Activated naive CD8-positive, alpha-beta T cell (primary cell): ENCODE data around the gene GLYATL1B.
"Not testable (repeated sequence)": the region's sequence is repeated elsewhere in the genome, so short reads cannot be mapped to it uniquely, and the experiment has no call there.

Experiments
- H3K27ac Mint-ChIP-seq: one replicate; pipeline ENCODE4 v1.8.0; 2021; ENCODE audit warnings: mixed read lengths
- H3K27me3 Mint-ChIP-seq: one replicate; pipeline ENCODE4 v1.8.0; 2021; ENCODE audit warnings: mixed read lengths
- H3K36me3 Mint-ChIP-seq: one replicate; pipeline ENCODE4 v1.8.0; 2021; ENCODE audit warnings: mixed read lengths
- H3K4me1 Mint-ChIP-seq: one replicate; pipeline ENCODE4 v1.8.0; 2021; ENCODE audit warnings: low read depth, mixed read lengths
- H3K4me3 Mint-ChIP-seq: one replicate; pipeline ENCODE4 v1.8.0; 2021; ENCODE audit warnings: mild to moderate bottlenecking, mixed read lengths
- H3K9me3 Mint-ChIP-seq: one replicate; pipeline ENCODE4 v1.8.0; 2021; ENCODE audit warnings: low read depth, mixed read lengths

GLYATL1B gene

DNA sequence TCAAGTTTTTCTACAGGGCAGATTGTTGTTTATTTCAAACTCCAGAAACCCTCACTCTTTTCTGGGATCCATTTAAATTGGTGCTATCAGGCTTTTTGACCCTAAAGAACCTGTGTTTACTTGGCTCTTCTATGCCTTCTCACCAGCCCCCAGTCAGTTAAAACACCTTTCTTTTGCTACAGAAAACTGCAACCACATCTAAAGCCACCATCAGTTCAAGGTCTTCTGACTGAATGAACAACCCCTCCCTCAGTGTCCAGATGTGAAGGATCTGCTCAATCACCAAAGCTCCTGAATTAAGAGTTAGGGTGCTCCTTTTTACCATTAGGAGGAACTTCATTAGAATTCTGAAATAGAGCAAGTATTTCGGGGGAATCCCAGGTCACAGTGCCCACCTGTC lies 7.0 kb upstream of the GLYATL1B start:
- Mint-ChIP-seq H3K9me3 (peaks cover 3% of the 10 kb centered on the region), H3K27me3 (peaks cover 16% of the 10 kb centered on the region), H3K27ac (no peak overlapping the region), H3K36me3 (peaks cover 7% of the 10 kb centered on the region), H3K4me3 (no peak overlapping the region), H3K4me1 (peaks cover 13% of the 10 kb centered on the region)

DNA sequence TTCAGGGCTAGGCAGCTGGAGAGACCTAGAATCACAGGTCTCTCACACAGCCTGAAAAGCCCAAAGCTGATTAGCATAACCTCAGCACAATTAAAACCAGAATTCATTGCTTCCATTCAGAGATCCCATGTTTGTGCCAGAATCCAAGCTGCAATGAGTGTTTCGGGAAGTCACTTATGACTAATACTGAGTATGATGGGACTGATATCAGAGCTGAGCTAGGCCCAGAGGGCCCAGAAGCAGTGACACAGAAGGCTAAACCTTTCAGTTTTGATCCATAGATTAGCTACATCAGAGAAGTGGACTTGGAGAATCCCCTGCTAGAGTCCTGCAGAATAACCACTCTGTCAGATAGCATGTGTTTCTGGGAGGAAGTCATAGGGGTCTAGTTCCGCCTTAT lies 5.7 kb upstream of the GLYATL1B start:
- H3K4me3 Mint-ChIP-seq, H3K27me3 Mint-ChIP-seq, H3K36me3 Mint-ChIP-seq, H3K9me3 Mint-ChIP-seq, H3K27ac Mint-ChIP-seq: not testable (repeated sequence)
- peaks cover 13% of the 10 kb centered on the region for H3K4me1 Mint-ChIP-seq

DNA sequence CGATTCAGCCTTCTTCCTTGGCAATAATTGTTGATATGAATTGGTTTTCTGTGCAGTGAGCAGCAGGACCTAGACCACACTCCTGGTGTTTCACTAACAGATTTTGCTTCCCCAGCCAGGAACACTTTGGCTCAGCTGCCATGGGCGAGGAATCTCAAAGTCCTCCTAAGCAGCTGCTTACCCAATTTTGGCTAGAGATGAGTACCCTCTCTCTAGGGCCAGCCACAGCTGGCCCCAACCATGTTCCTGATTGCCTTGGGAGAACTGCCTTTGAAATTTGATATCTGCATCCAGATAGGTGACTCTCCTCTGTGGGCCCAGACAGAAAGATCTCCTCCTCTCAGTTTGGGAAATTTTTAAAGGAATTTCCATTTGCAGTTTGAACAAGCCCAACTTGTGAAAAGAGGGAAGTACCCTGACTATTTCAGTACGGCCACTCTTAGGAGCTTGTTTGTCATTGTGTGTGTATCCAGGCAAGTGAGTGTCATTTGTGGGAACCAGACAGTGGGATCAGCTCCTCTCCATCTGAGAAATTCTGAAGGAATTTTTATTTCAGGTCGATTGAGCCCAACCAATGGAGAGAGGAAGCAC lies 4.6 kb upstream of the GLYATL1B start:
- H3K4me3 Mint-ChIP-seq, H3K27me3 Mint-ChIP-seq, H3K27ac Mint-ChIP-seq, H3K9me3 Mint-ChIP-seq, H3K36me3 Mint-ChIP-seq: not testable (repeated sequence)
- peaks cover 13% of the 10 kb centered on the region for H3K4me1 Mint-ChIP-seq

DNA sequence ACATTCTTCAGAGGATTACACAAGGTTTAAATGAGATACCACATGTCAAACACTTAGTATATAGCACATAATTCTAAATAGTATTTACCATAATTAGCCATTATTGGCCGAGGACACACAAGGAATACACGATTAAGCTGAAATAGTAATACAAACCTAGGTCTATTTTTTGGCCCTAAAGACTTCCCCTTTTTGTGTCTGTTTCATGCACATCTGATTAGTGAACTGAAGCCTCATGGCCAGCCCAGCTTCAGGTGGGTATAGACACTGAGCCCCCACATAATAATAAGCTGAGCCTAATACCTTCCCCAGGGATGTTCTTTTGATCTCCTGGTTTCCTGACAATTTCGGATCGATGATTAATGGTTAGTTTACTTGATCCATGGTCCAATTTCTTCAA lies 2.1 kb downstream of the GLYATL1B start:
- Mint-ChIP-seq H3K4me3 (no peak overlapping the region), H3K9me3 (no peaks in the 10 kb centered on the region), H3K27ac (no peak overlapping the region), H3K4me1 (no peaks in the 10 kb centered on the region), H3K27me3 (peaks cover 5% of the 10 kb centered on the region), H3K36me3 (no peaks in the 10 kb centered on the region)

DNA sequence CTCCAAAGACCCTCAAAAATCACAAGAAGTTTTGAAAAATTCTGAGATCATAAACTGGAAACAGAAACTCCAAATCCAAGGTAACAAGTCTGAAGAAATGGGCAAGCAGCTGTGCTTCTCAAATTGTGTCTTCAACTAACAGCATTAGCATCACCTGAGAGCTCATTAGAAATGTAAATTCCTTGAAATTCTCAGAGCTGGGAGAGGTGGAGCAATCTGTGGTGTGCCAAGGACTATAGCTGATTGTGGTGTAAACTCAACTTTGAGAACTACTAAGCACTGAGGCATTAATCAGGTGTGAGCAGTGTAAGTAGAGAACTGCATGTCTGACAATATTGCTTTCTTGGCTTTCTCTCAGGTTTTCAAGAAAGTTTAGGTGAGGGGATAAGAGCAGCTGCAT lies 7.5 kb downstream of the GLYATL1B start:
- H3K9me3 Mint-ChIP-seq, H3K36me3 Mint-ChIP-seq, H3K27ac Mint-ChIP-seq, H3K4me1 Mint-ChIP-seq, H3K27me3 Mint-ChIP-seq, H3K4me3 Mint-ChIP-seq: not testable (repeated sequence)

DNA sequence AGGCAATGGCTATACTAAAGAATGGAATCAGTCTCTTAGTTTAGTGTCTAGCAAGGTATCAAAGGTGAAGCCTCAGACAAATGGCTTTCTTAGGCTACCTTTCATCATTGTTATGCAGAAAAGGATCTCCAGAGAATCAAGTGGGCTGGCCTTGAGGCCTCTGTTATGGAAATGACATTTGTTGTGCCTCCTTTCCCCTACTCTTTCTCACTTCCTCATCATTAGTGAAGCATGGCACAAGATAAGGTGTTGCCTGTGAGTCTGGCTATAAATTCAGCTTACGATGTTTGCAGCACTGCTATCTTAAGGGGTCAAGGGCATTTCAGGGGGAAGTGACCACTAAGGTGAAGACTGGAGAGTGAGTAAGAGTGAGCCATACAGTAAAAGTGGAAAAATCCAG lies 9.1 kb downstream of the GLYATL1B start:
- H3K36me3 Mint-ChIP-seq, H3K27ac Mint-ChIP-seq, H3K4me1 Mint-ChIP-seq, H3K4me3 Mint-ChIP-seq, H3K9me3 Mint-ChIP-seq: not testable (repeated sequence)
- H3K27me3 Mint-ChIP-seq: peaks cover 12% of the 10 kb centered on the region

DNA sequence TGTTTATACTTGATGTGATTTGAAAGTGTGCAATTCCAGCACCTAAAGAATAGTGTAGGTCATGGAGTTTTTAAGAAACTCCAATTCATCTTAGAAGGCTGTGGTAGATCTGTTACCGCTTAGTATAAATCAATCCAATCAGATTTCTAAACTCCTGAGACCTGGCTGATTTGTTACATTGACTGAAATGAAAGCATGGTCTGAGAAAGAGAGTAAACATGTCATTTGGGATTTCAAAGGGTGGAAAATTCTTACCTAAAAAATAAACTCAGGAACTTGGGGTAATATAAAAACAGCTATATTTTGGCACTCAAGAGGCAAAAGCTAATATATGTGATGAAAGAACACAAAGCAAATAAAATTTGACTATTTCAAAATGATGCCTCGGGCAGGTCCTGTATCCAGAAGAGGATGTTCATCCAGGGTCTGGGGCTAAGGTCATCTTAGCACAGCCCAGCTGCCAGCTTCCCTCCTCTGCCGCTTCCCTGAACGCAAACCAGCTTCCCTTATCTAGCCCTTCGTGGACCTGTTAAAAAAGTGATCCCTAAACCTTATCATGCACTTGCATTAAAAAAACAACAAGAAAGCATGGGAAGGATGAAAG lies 10.0 kb downstream of the GLYATL1B start:
- H3K9me3 Mint-ChIP-seq, H3K4me1 Mint-ChIP-seq, H3K4me3 Mint-ChIP-seq, H3K27ac Mint-ChIP-seq, H3K36me3 Mint-ChIP-seq: not testable (repeated sequence)
- H3K27me3 Mint-ChIP-seq: peaks cover 14% of the 10 kb centered on the region

DNA sequence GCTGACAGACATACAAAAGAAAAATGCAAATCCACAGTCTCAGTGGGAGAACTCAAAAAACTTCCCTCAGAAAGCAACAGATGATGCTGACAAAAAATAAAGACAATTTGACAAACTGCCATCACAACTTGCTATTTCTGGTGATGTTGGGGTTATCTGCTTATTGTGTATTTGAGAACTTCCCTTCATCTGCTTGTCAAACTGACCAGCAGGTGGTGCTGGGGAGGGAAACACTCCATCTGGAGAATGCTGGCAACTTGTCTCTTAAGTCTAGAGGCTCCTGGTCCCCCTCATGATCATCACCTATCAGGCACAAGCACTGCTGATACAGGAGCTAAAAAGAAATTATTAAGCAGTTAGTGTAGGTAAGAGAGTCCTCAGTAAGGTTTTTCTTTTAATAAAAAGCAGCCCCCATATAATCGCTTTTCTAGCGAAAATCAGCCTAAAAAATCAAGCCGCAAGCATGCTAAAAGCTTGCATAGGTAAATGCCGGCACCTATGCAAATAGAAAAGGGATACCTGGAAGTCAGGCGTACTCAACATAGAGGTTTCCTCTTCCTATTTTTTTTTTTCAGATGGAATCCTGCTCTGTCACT lies 11.1 kb downstream of the GLYATL1B start:
- H3K9me3 Mint-ChIP-seq: no peaks in the 10 kb centered on the region
- H3K4me3 Mint-ChIP-seq: no peak overlapping the region
- H3K27ac Mint-ChIP-seq: no peak overlapping the region
- peaks cover 18% of the 10 kb centered on the region for H3K27me3 Mint-ChIP-seq
- no peaks in the 10 kb centered on the region for H3K36me3 Mint-ChIP-seq
- peaks cover 6% of the 10 kb centered on the region for H3K4me1 Mint-ChIP-seq

DNA sequence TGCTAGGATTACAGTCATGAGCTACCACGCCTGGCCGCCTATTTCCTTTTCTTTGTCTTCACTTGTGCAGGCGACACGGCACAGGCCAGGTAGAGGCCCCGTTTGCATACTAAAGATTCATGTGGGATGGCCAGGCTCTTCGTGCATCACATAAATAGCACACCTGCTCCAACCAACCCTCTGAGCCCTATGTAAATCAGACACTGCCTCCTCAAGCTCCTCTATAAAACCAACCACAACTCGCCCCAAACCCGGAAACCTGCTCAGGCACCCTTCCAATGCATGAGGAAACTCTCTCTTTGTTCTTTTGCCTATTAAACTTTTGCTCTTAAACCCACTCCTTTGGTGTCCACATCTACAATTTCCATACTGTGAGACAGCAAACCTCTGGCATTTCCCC lies 11.8 kb downstream of the GLYATL1B start:
- H3K27me3 Mint-ChIP-seq: peaks cover 19% of the 10 kb centered on the region
- H3K4me1 Mint-ChIP-seq, H3K4me3 Mint-ChIP-seq, H3K27ac Mint-ChIP-seq, H3K9me3 Mint-ChIP-seq, H3K36me3 Mint-ChIP-seq: not testable (repeated sequence)

DNA sequence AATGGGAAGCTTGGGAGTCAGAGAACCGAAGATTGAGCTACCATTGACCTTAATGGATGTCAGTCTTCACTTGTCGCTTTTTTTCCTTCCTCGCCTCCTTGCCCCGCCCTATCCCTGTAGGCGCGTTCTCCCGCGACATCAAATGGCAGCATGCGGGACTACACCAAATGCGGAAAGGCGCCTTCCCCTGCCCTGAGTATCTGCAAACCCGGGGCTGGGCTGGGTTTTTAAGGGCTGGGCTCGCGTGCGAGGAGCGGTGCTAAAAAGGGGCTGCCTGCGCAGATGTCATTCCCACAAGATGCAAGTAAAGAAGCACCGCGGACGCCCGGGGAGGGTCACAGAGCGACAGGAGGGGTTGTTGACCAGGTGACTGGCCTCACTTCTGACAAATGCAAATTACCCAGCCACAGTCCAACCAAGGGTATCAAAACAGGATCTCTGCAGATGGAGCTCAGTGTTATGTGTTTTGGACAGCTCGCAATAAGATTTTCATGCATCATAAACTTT lies 16.2 kb downstream of the GLYATL1B start:
- Mint-ChIP-seq H3K27me3 (peaks cover 37% of the 10 kb centered on the region), H3K4me3 (peak overlapping the region; percentile 82), H3K4me1 (peaks cover 24% of the 10 kb centered on the region), H3K27ac (no peak overlapping the region), H3K36me3 (no peaks in the 10 kb centered on the region), H3K9me3 (no peaks in the 10 kb centered on the region)

DNA sequence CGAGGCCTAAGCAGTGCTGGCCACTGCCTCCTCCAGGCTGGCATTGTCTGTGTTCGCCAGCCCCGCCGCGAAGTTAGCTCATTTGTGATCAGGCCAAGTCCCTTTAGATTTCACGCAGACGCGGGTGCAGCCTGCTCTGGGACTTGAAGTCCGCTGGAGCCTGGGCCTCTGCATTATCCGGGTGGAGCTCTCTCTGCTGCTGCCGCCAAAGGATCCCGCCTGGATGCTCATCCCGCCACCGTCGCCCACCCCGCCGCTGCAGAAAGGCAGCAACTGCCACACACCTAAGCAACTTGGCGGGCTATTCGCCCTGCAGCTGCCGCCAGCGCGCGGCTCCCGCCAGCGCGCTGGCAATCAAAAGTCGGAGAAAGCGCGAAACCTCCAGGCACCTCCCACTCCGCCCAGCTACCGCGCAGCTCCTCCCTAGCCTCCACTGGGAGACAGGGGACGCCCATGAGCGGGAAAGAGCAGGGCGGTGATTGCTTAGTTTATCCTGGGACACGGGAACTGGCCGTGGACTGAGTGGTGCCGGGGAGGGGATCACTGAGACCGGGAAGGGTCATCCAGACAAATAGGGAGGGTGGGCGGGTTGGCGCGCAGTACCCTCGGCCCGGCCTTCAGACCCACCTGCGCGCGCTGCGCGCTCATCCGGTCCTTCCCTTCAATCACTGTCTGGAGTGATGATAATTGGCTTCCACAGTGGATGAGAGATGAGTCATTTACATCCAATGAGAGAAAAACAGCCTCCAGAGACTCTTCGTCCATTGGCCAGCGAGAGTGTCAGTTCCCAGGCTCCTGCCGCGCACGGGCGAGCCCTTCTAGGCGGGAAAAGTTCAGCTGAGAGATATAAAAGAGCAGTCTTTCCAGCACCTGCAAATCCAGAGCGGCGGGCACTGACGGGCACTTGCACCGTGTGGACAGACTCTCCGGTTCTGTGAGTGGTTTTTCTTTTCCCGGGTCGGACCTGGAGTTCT lies 20.5 kb downstream of the GLYATL1B start, which contains the start of gene FAM111B:
FAM111B (plus strand) TSS at position 875 of the 974 bp plus-strand sequence. CDS start 2,389 bp downstream, outside the sequence.
- Mint-ChIP-seq H3K36me3 (no peaks in the 10 kb centered on the region), H3K27me3 (peaks cover 31% of the 10 kb centered on the region), H3K4me3 (peak within 1 kb of the TSS; percentile 83), H3K9me3 (no peaks in the 10 kb centered on the region), H3K27ac (no peak within 1 kb of the TSS), H3K4me1 (peaks cover 32% of the 10 kb centered on the region)

DNA sequence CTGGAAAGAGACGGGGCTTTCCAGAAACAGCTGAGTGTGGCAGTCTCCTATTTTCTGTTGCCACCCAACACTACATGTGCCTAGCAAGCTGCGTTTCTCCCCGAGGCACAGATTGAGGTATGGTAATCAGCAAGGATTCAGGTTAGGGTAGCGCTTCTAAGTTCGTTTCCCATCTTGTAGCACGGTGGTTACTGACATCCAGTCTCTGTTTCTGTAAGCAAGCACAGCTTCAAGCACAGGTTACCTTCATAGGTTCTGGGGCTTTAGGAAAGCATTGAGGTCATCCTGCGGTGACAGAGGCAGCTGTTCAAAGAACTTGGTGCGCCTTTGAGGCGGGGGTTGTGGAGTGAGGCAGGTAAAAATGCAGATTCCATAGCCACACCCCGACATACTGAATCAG lies 21.6 kb downstream of the GLYATL1B start:
- H3K36me3 Mint-ChIP-seq, H3K9me3 Mint-ChIP-seq, H3K27ac Mint-ChIP-seq: not testable (repeated sequence)
- Mint-ChIP-seq H3K27me3 (peaks cover 28% of the 10 kb centered on the region), H3K4me1 (peaks cover 25% of the 10 kb centered on the region), H3K4me3 (peak overlapping the region; percentile 83)

DNA sequence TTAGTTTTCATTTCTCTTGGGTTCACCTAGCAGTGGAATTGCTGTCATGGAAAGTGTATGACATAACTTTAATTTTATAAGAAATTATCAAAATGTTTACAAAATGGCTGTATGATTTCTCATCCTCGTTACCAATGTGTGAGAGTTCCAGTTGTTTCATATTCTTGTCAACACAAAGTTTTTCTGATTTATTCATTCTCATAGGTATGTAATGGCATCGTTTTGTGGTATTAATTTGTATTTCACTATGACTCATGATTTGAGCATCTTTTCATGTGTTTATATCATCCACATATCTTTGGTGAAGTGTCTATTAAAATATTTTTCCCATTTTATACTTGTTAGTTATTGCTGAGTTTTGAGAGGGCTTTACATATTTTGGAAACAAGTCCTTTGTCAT lies 26.4 kb downstream of the GLYATL1B start:
- H3K4me3 Mint-ChIP-seq: no peak overlapping the region
- peaks cover 4% of the 10 kb centered on the region for H3K27me3 Mint-ChIP-seq
- no peaks in the 10 kb centered on the region for H3K9me3 Mint-ChIP-seq
- H3K27ac Mint-ChIP-seq: no peak overlapping the region
- no peaks in the 10 kb centered on the region for H3K36me3 Mint-ChIP-seq
- peaks cover 8% of the 10 kb centered on the region for H3K4me1 Mint-ChIP-seq

DNA sequence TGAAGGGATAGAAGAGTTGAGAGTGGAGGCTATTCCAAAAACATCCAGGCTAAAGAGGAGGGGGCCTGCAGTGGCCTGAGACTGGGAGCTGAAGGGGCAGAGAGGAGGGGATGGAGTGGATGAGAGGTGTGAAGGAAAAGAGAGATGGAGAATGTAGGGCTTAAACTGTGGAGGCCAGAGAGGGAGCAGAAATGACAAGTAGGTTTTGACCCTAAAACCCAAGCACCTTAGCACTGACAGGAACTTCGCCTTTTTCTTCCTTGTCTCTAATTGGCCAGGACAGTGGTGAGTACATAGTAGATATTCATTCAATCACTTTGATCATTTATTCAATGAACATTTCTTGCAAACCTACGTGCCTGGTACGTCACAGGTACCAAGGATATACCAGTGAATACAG lies 28.2 kb downstream of the GLYATL1B start:
- Mint-ChIP-seq H3K9me3 (peaks cover 3% of the 10 kb centered on the region), H3K27me3 (no peaks in the 10 kb centered on the region), H3K4me1 (no peaks in the 10 kb centered on the region), H3K36me3 (peaks cover 7% of the 10 kb centered on the region), H3K4me3 (no peak overlapping the region), H3K27ac (no peak overlapping the region)

DNA sequence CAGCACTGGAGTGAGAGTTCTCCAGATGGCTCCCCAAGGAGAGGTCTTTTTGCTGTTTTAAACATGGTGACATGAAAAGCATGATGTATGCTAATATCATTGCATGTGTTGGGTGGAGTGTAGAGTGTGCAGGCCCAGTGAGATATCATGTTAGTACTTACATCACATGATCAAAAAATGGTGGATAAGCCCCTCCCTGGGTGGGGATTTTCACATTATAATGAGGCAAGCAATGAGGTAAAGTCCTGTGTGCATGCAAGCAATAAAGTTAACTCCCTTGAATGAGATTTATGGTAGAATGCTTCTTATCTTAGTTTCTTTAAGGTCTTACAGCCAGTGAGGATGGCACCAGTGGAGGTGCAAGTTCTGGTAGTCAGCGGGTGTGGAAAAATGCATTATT lies 29.4 kb downstream of the GLYATL1B start:
- Mint-ChIP-seq H3K4me1 (no peaks in the 10 kb centered on the region), H3K4me3 (no peak overlapping the region), H3K36me3 (peaks cover 7% of the 10 kb centered on the region), H3K9me3 (peaks cover 3% of the 10 kb centered on the region), H3K27ac (no peak overlapping the region), H3K27me3 (no peaks in the 10 kb centered on the region)
